Fibroblast of the aortic adventitia (primary cell): ENCODE data around the gene SDHAF3. TPM values are rescaled to one million over a fixed set of nuclear protein-coding genes. Genes with fewer than 3 reads are reported as not detected.

Experiments used
- DNase-seq: peaks from one replicate; pipeline ENCODE4 v3.0.0-alpha.2; 2010; ENCODE audit warnings: low read depth
- H3K4me3 ChIP-seq: 2 replicates; pipeline ENCODE4 v1.5.1; 2011; ENCODE audit warnings: low read depth, mild to moderate bottlenecking, control low read depth, low read length, moderate library complexity
- total RNA-seq: library from RNA; depleted of rRNA; stranded (reverse); fragments of >200 nt; gene quantifications from 2 replicates; pipeline ENCODE4 v1.2.3, GENCODE V29; 2012; ENCODE audit warnings: low replicate concordance
- TF ChIP-seq, protein P1 (sequence below): IDR thresholded peaks from 2 replicates; pipeline ENCODE4 v1.5.1; 2011; ENCODE audit warnings: mild to moderate bottlenecking, low read length, control low read depth, inconsistent platforms; ENCODE audit not compliant: insufficient read depth

Gene SDHAF3
- total RNA-seq, 1 donor: 16.0 TPM

DNA sequence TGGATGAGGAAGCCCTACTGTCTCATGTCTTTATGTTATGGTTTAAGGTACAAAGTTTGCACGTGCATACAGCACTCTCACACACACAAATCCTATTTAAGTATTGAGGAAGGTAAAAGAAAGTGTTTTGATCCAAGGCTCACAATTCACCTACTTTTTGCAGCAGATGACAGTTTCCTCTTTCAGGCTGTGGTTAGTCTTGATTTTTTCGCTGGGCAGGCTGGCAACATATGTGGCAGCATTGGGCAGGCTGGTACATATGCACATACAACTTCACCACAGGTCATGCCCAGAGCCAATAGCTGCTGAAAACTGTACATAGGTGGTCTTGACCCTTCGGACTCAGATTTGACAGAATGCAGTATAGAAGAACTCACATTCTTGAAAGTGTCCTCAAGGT is 29.1 kb upstream of the SDHAF3 start:
- H3K4me3 ChIP-seq: no peak overlapping the region
- no peak for DNase-seq
- TF ChIP-seq, protein P1, sequence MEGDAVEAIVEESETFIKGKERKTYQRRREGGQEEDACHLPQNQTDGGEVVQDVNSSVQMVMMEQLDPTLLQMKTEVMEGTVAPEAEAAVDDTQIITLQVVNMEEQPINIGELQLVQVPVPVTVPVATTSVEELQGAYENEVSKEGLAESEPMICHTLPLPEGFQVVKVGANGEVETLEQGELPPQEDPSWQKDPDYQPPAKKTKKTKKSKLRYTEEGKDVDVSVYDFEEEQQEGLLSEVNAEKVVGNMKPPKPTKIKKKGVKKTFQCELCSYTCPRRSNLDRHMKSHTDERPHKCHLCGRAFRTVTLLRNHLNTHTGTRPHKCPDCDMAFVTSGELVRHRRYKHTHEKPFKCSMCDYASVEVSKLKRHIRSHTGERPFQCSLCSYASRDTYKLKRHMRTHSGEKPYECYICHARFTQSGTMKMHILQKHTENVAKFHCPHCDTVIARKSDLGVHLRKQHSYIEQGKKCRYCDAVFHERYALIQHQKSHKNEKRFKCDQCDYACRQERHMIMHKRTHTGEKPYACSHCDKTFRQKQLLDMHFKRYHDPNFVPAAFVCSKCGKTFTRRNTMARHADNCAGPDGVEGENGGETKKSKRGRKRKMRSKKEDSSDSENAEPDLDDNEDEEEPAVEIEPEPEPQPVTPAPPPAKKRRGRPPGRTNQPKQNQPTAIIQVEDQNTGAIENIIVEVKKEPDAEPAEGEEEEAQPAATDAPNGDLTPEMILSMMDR: no peak

DNA sequence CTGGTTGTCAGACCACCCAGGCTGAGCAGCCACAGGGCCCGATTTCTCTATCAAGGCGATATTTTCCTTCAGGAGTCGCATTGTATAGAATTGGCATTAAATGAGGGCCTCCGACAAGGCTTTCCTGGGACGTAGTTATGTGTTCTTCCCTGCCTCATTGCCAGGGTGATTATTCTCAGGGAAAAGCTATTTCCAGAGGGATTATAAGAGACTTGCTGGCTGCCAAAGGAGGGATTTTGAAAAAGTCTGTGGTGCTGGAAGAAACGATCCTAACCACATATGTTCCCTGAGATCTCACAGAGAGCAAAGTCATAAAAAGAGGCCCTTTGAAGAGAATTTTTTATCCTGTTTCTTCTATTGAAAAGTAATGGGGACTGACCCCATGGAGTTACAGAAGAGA is 27.7 kb upstream of the SDHAF3 start:
- H3K4me3 ChIP-seq: no peak overlapping the region
- TF ChIP-seq, protein P1: no peak
- no peak for DNase-seq

DNA sequence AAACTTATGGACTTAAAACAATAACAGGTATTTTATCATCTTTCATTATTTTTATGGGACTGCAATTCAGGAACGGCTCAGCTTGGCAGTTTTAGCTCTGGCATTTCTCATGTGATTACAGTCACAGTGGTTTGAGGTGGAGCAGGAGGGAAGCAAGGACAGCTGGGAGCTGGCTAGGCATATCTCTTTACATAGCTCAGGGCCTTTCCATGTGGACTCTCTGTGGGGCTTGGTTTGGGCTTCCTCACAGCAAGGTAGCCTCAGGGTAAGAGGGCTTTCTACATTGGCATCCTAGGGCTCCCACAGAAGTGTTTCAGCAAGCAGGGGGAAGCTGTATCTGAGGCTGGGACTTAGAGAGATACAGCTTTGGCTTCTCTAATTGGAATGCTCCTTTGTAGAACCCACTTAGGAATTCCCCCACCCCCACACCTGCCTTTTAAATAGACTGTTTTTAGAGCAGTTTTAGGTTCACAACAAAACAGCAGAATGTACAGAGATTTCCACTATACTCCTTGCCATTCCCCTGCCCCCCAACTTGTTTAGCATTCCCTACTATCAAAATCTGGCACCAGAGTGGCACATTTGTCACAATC is 26.6 kb upstream of the SDHAF3 start:
- no peak overlapping the region for H3K4me3 ChIP-seq
- TF ChIP-seq, protein P1: no peak
- no peak for DNase-seq

DNA sequence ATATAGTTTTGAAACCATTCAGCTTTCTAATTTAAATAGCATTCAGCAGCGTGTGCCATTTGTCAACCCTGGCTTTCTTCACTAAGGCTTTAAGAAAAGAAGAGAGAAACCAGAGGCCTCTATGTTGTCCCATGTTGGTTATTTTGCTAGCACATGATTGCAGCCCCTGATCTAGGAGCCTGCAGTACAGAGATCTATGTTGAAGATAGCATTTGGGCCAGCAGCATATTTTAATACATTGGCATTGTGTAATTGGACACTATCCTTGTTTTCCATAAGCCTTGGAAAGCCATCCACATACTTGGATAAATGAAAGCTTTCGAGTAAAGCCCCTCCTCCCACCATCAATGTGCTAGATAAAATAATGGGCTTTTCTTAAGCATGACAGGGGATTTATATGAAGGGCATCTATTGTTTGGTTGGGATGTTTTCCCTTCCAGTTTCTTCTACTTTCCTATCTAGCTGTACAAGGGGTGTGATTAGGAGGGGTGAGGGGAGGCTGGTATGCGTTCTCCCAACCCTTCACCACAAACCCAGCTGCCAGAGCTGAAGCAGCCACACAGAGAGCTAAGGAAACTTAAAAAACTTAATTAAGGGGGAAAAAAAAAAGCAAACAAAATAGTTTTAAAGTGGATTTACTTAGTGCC is 23.1 kb upstream of the SDHAF3 start:
- no peak for DNase-seq

DNA sequence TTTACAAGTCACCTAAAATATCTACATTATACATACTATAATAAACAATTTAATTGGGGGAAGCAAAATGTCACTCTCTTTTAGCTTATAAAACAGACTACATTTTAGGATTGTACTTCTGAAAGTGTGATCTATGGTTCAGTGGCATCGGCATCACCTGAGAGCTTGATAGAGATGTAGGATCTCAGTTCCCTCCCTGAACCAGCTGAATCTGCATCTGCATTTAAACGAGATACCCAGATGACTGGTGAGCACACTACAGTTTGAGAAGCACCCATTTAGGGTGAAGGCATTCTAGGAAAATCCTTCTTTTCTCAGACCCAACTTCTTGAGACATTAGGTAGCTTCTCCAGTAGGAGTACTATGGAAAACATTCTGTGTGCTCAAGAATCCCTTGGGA is 21.5 kb upstream of the SDHAF3 start:
- TF ChIP-seq, protein P1: no peak
- no peak for DNase-seq

More for the DNA sequence above, 23.1 kb upstream of the SDHAF3 start:
- TF ChIP-seq, protein P1: no peak
- no peak overlapping the region for H3K4me3 ChIP-seq

DNA sequence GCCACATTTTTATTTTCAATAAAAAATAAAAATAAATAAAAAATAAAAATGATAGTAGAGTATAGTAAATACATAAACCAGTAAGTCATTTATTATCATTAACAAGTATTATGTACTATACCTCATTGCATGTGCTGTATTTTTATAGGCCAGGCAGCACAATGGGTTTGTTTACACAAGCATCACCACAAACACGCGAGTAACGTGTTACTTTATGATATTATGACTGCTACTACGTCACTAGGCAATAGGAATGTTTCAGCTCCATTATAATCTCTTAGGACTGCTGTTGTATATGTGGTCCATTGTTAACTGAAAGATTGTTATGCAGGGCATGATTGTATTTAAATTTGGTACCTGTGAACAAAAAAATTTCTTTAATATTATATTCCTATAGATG is 20.8 kb upstream of the SDHAF3 start:
- no peak for DNase-seq
- H3K4me3 ChIP-seq: no peak overlapping the region
- TF ChIP-seq, protein P1: no peak

More for the DNA sequence above, 21.5 kb upstream of the SDHAF3 start:
- no peak overlapping the region for H3K4me3 ChIP-seq
